PC-3 (cell line): ENCODE results near the gene MRRF. TPM values are rescaled to one million over a fixed set of nuclear protein-coding genes. Genes with fewer than 3 reads are reported as not detected.

Experiments used
- ATAC-seq: fragments of 200-7000 bp; cut with Tn5 transposase; 2 replicates; pipeline ENCODE4 v1.9.1; 2020; ENCODE audit warnings: mild to moderate bottlenecking, moderate library complexity
- BruUV-seq: library from RNA; stranded (reverse); fragments of 400-500 nt; replicated peaks from 2 replicates; lab custom pipeline; 2021; lab: Mats Ljungman, UMichigan
- CTCF ChIA-PET: fragments of 300-600 bp; sonication (Branson Sonifier 250); formaldehyde crosslinking; loops from one replicate; lab custom pipeline; 2022; ENCODE audit warnings: antibody characterized with exemption; lab: Charles Lee
- POLR2A ChIA-PET: fragments of 300-600 bp; sonication (Branson Sonifier 250); formaldehyde crosslinking; loops from one replicate; lab custom pipeline; 2022; ENCODE audit warnings: antibody characterized with exemption; ENCODE audit not compliant: unreplicated experiment; lab: Charles Lee
- DNase-seq: peaks from one replicate; pipeline ENCODE4 v3.0.0-alpha.2; 2015
- H2AFZ ChIP-seq: fragments of 300-600 bp; sonication (generic); 2 replicates; pipeline ENCODE4 v1.6.0; 2016; ENCODE audit warnings: antibody characterized with exemption, low read length
- H3F3A ChIP-seq: fragments of 300-600 bp; sonication (generic); one replicate; pipeline ENCODE4 v1.6.0; 2017; ENCODE audit warnings: antibody characterized with exemption, low read length, control low read depth, mild to moderate bottlenecking; ENCODE audit not compliant: unreplicated experiment
- H3K27ac ChIP-seq: fragments of 300-600 bp; sonication (generic); 2 replicates; pipeline ENCODE4 v1.5.1; 2016; ENCODE audit warnings: mild to moderate bottlenecking, low read length
- H3K27me3 ChIP-seq: fragments of 300-600 bp; sonication (generic); 2 replicates; pipeline ENCODE4 v1.6.1; 2016; ENCODE audit warnings: low read length, mixed read lengths
- H3K36me3 ChIP-seq: fragments of 300-600 bp; sonication (generic); 2 replicates; pipeline ENCODE4 v1.6.1; 2016; ENCODE audit warnings: low read depth, mixed run types, low read length, mixed read lengths
- H3K4me1 ChIP-seq: fragments of 300-600 bp; sonication (generic); 2 replicates; pipeline ENCODE4 v1.5.1; 2016; ENCODE audit warnings: low read length; ENCODE audit not compliant: insufficient read depth
- H3K4me2 ChIP-seq: fragments of 300-600 bp; sonication (generic); 2 replicates; pipeline ENCODE4 v1.6.0; 2016; ENCODE audit warnings: low read length
- H3K4me3 ChIP-seq: fragments of 300-600 bp; sonication (generic); 2 replicates; pipeline ENCODE4 v1.5.1; 2016; ENCODE audit warnings: mild to moderate bottlenecking, low read length, mixed read lengths
- H3K79me2 ChIP-seq: fragments of 300-600 bp; sonication (generic); 2 replicates; pipeline ENCODE4 v1.6.1; 2017; ENCODE audit warnings: low read length, mixed read lengths
- H3K9ac ChIP-seq: fragments of 300-600 bp; sonication (generic); 2 replicates; pipeline ENCODE4 v1.6.0; 2016; ENCODE audit warnings: mild to moderate bottlenecking, low read length
- H3K9me2 ChIP-seq: fragments of 300-600 bp; sonication (generic); replicated peaks from 2 replicates; pipeline ENCODE4 v1.6.1; 2016; ENCODE audit warnings: mixed run types, low read length, mixed read lengths
- H3K9me3 ChIP-seq: fragments of 300-600 bp; sonication (generic); 2 replicates; pipeline ENCODE4 v1.6.1; 2016; ENCODE audit warnings: low read length, mixed read lengths
- H4K20me1 ChIP-seq: fragments of 300-600 bp; sonication (generic); 2 replicates; pipeline ENCODE4 v1.6.1; 2016; ENCODE audit warnings: low read length, mixed read lengths
- EZH2 ChIP-seq: fragments of 300-600 bp; sonication (generic); IDR thresholded peaks from one replicate; pipeline ENCODE4 v1.6.1; 2017; ENCODE audit warnings: antibody characterized with exemption, mild to moderate bottlenecking, low read length; ENCODE audit not compliant: unreplicated experiment
- EZH2phosphoT487 ChIP-seq: fragments of 300-600 bp; sonication (generic); IDR thresholded peaks from 2 replicates; pipeline ENCODE4 v1.6.1; 2018; ENCODE audit warnings: mild to moderate bottlenecking, antibody characterized with exemption, low read length, borderline replicate concordance
- intact Hi-C: fragments of 100-400 bp; cut with micrococcal nuclease; formaldehyde crosslinking; loops from 2 replicates; pipeline ENCODE4 v1.9.0; 2023
- total RNA-seq: library from RNA; depleted of rRNA; stranded (reverse); fragments of >200 nt; gene quantifications from 2 replicates; pipeline ENCODE4 v1.2.3, GENCODE V29; 2014; rRNA removed
- TF ChIP-seq, protein P1 (sequence below): fragments of 300-600 bp; sonication (generic); conservative IDR thresholded peaks from 2 replicates; pipeline ENCODE4 v1.5.1; 2017; ENCODE audit warnings: antibody characterized with exemption, low read depth, mild to moderate bottlenecking, low read length

The MRRF gene
- total RNA-seq, 1 experiment from 2014 or later: 30.2 TPM

DNA sequence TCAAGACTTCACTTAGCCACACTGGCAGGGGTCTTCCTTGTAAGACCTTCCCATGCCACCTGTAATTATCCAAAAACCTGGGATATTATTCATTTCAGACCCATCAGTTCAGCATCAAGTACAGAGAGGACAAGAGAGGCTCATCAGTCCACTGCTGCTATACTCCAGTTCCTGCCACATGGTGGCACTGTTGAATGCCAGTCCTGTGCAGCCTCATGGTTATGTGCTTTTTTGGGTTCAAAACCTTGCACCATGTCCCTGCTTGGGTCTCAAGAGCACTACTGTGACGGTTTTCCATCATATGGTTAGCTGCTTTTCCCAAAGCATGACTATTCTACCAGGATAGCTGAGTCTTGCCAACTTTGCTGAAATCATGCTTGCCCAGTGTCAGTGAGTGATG lies 114.7 kb downstream of the MRRF start:
- no peak for TF ChIP-seq EZH2
- TF ChIP-seq EZH2phosphoT487: no peak
- TF ChIP-seq, protein P1, sequence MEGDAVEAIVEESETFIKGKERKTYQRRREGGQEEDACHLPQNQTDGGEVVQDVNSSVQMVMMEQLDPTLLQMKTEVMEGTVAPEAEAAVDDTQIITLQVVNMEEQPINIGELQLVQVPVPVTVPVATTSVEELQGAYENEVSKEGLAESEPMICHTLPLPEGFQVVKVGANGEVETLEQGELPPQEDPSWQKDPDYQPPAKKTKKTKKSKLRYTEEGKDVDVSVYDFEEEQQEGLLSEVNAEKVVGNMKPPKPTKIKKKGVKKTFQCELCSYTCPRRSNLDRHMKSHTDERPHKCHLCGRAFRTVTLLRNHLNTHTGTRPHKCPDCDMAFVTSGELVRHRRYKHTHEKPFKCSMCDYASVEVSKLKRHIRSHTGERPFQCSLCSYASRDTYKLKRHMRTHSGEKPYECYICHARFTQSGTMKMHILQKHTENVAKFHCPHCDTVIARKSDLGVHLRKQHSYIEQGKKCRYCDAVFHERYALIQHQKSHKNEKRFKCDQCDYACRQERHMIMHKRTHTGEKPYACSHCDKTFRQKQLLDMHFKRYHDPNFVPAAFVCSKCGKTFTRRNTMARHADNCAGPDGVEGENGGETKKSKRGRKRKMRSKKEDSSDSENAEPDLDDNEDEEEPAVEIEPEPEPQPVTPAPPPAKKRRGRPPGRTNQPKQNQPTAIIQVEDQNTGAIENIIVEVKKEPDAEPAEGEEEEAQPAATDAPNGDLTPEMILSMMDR: peak; percentile 57; the same call in 1 of the 2 replicates
- DNase-seq: no peak
- Histone ChIP-seq H3K9ac (no peak overlapping the region), H3K4me3 (no peak overlapping the region), H3K36me3 (no peaks in the 10 kb centered on the region), H3K4me1 (peaks cover 5% of the 10 kb centered on the region), H2AFZ (no peak overlapping the region), H4K20me1 (no peaks in the 10 kb centered on the region), H3K9me2 (no peaks in the 10 kb centered on the region), H3K4me2 (no peak overlapping the region), H3K27ac (no peak overlapping the region), H3K9me3 (no peaks in the 10 kb centered on the region), H3F3A (no peaks in the 10 kb centered on the region), H3K27me3 (no peaks in the 10 kb centered on the region), H3K79me2 (no peaks in the 10 kb centered on the region)
- no TSS peak for BruUV-seq
- ChIA-PET POLR2A (no interaction called here), CTCF (no interaction called here)
- no peak for ATAC-seq
- intact Hi-C loops: no loop called here

DNA sequence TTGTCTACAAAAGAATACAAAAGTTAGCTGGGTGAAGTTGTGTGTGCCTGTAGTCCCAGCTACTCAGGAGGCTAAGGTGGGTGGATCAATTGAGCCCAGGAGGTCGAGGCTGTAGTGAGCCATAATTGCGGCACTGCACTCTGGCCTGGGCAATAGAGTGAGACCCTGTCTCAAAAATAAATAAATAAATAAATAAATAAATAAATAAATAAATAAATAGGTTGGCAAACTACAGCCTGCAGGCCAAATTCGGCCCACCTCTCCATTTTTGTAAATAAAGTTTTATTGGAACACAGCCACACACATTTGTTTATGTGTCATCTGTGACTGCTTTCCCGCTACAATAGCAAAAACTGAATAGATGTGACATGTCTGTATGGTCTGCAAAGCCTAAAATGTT lies 115.6 kb downstream of the MRRF start:
- H3K9me2 ChIP-seq: no peaks in the 10 kb centered on the region
- no peak overlapping the region for H3K4me3 ChIP-seq
- ChIA-PET CTCF (no interaction called here), POLR2A (no interaction called here)
- no peaks in the 10 kb centered on the region for H3K36me3 ChIP-seq
- no peaks in the 10 kb centered on the region for H3F3A ChIP-seq
- H3K27me3 ChIP-seq: no peaks in the 10 kb centered on the region
- BruUV-seq: no TSS peak
- H3K79me2 ChIP-seq: no peaks in the 10 kb centered on the region
- H2AFZ ChIP-seq: no peak overlapping the region
- no peak overlapping the region for H3K4me2 ChIP-seq
- peaks cover 5% of the 10 kb centered on the region for H3K4me1 ChIP-seq
- TF ChIP-seq, protein P1: no peak
- no peak for TF ChIP-seq EZH2
- TF ChIP-seq EZH2phosphoT487: no peak
- H3K9me3 ChIP-seq: no peaks in the 10 kb centered on the region
- intact Hi-C loops: no loop called here
- H4K20me1 ChIP-seq: no peaks in the 10 kb centered on the region
- no peak overlapping the region for H3K27ac ChIP-seq
- H3K9ac ChIP-seq: no peak overlapping the region
- DNase-seq (no peak), ATAC-seq (no peak)

Other genes with a start within 250 kb of the MRRF start
- 7.0 and 8.9 TPM in 2 replicates for gene TTLL11, start 171.6 kb upstream of the MRRF start, total RNA-seq
- gene NDUFA8, start 105.1 kb upstream of the MRRF start, total RNA-seq: 67.5 and 71.4 TPM in 2 replicates
- gene MORN5, start 105.0 kb upstream of the MRRF start, total RNA-seq: not detected in 2 replicates
- 11.1 and 16.5 TPM in 2 replicates for gene LHX6, start 35.9 kb upstream of the MRRF start, total RNA-seq
- gene RBM18, start within 50 bp of the MRRF start, total RNA-seq: 5.1 and 8.3 TPM in 2 replicates
- gene PTGS1, start 106.1 kb downstream of the MRRF start, total RNA-seq: 0.44 and 0.86 TPM in 2 replicates
- gene OR1J1, start 213.0 kb downstream of the MRRF start, total RNA-seq: not detected in 2 replicates
- gene OR1J2, start 245.9 kb downstream of the MRRF start, total RNA-seq: not detected in 2 replicates